ENCODE results near the gene MAD1L1. TPM values are rescaled to one million over a fixed set of nuclear protein-coding genes. Genes with fewer than 3 reads are reported as not detected.

The MAD1L1 gene
- total and polyA plus RNA-seq, 2 donors (not counting 1 experiment from before 2014, with no cell fraction given), result 9.8 to 29.4 TPM

GRCh38 chr7:2048006-2048405 lies 184.7 kb downstream of the MAD1L1 start:
- no peaks in the 10 kb centered on the region for H3K36me3 ChIP-seq (ENCODE audit: control insufficient read depth, insufficient read depth, low read length)
- no peaks in the 10 kb centered on the region for H3K79me2 ChIP-seq (ENCODE audit: control insufficient read depth, insufficient read depth, low read length)
- no peak overlapping the region for H3K4me2 ChIP-seq (ENCODE audit: extremely low read depth, insufficient read depth, low read length)
- no peaks in the 10 kb centered on the region for H3K27me3 ChIP-seq (ENCODE audit: control insufficient read depth, insufficient read depth, low read length)
- H3K27ac ChIP-seq (ENCODE audit: insufficient read depth, low read length), result no peak overlapping the region
- H3K9me3 ChIP-seq (ENCODE audit: control insufficient read depth, insufficient read depth, low read depth, low read length), result no peaks in the 10 kb centered on the region
- no peak for TF ChIP-seq CTCF (conservative IDR thresholded peaks at IDR 0.05 in 1 of 2, IDR thresholded peaks at IDR 0.05 in 1 of 2; ENCODE audit: low read depth in 1 of 2, low read length in 2 of 2)
- no peak for TF ChIP-seq EZH2 (IDR thresholded peaks at IDR 0.05; ENCODE audit: low read length, missing control alignments)
- no peaks in the 10 kb centered on the region for H4K20me1 ChIP-seq (ENCODE audit: control insufficient read depth, extremely low read depth, insufficient read depth, low read length)
- no peak overlapping the region for H2AFZ ChIP-seq (ENCODE audit: low read length)
- H3K4me1 ChIP-seq (ENCODE audit: control insufficient read depth, extremely low read depth, insufficient read depth, low read length), result no peaks in the 10 kb centered on the region
- DNase-seq (ENCODE audit: low read depth in 2 of 2), result no peak
- H3K4me3 ChIP-seq (replicated peaks in 1 of 4; ENCODE audit: control extremely low read depth in 1 of 4, insufficient read depth in 1 of 4, low read depth in 3 of 4, low read length in 4 of 4), result no peak overlapping the region
- no peak overlapping the region for H3K9ac ChIP-seq (ENCODE audit: insufficient read depth, low read length)

GRCh38 chr7:2046581-2047565 lies 185.9 kb downstream of the MAD1L1 start:
- H3K9me3 ChIP-seq (ENCODE audit: control insufficient read depth, insufficient read depth, low read depth, low read length), result no peaks in the 10 kb centered on the region
- no peak overlapping the region for H3K27ac ChIP-seq (ENCODE audit: insufficient read depth, low read length)
- no peaks in the 10 kb centered on the region for H3K27me3 ChIP-seq (ENCODE audit: control insufficient read depth, insufficient read depth, low read length)
- no peak for TF ChIP-seq CTCF (conservative IDR thresholded peaks at IDR 0.05 in 1 of 2, IDR thresholded peaks at IDR 0.05 in 1 of 2; ENCODE audit: low read depth in 1 of 2, low read length in 2 of 2)
- TF ChIP-seq EZH2 (IDR thresholded peaks at IDR 0.05; ENCODE audit: low read length, missing control alignments), result no peak
- H3K4me2 ChIP-seq (ENCODE audit: extremely low read depth, insufficient read depth, low read length), result no peak overlapping the region
- DNase-seq (ENCODE audit: low read depth in 2 of 2), result no peak
- H3K4me3 ChIP-seq (replicated peaks in 1 of 4; ENCODE audit: control extremely low read depth in 1 of 4, insufficient read depth in 1 of 4, low read depth in 3 of 4, low read length in 4 of 4), result no peak overlapping the region
- no peaks in the 10 kb centered on the region for H3K4me1 ChIP-seq (ENCODE audit: control insufficient read depth, extremely low read depth, insufficient read depth, low read length)
- H3K36me3 ChIP-seq (ENCODE audit: control insufficient read depth, insufficient read depth, low read length), result no peaks in the 10 kb centered on the region
- H2AFZ ChIP-seq (ENCODE audit: low read length), result no peak overlapping the region
- H3K79me2 ChIP-seq (ENCODE audit: control insufficient read depth, insufficient read depth, low read length), result no peaks in the 10 kb centered on the region
- H3K9ac ChIP-seq (ENCODE audit: insufficient read depth, low read length), result no peak overlapping the region
- no peaks in the 10 kb centered on the region for H4K20me1 ChIP-seq (ENCODE audit: control insufficient read depth, extremely low read depth, insufficient read depth, low read length)

GRCh38 chr7:2045559-2046405 lies 187.0 kb downstream of the MAD1L1 start:
- Histone ChIP-seq H3K9me3 (ENCODE audit: control insufficient read depth, insufficient read depth, low read depth, low read length) (no peaks in the 10 kb centered on the region), H3K27me3 (ENCODE audit: control insufficient read depth, insufficient read depth, low read length) (no peaks in the 10 kb centered on the region), H3K4me1 (ENCODE audit: control insufficient read depth, extremely low read depth, insufficient read depth, low read length) (no peaks in the 10 kb centered on the region), H3K4me3 (replicated peaks in 1 of 4; ENCODE audit: control extremely low read depth in 1 of 4, insufficient read depth in 1 of 4, low read depth in 3 of 4, low read length in 4 of 4) (no peak overlapping the region), H3K9ac (ENCODE audit: insufficient read depth, low read length) (no peak overlapping the region), H3K36me3 (ENCODE audit: control insufficient read depth, insufficient read depth, low read length) (no peaks in the 10 kb centered on the region), H3K79me2 (ENCODE audit: control insufficient read depth, insufficient read depth, low read length) (no peaks in the 10 kb centered on the region), H3K4me2 (ENCODE audit: extremely low read depth, insufficient read depth, low read length) (no peak overlapping the region), H4K20me1 (ENCODE audit: control insufficient read depth, extremely low read depth, insufficient read depth, low read length) (no peaks in the 10 kb centered on the region), H2AFZ (ENCODE audit: low read length) (no peak overlapping the region), H3K27ac (ENCODE audit: insufficient read depth, low read length) (no peak overlapping the region)
- no peak for DNase-seq (ENCODE audit: low read depth in 2 of 2)
- no peak for TF ChIP-seq CTCF (conservative IDR thresholded peaks at IDR 0.05 in 1 of 2, IDR thresholded peaks at IDR 0.05 in 1 of 2; ENCODE audit: low read depth in 1 of 2, low read length in 2 of 2)
- no peak for TF ChIP-seq EZH2 (IDR thresholded peaks at IDR 0.05; ENCODE audit: low read length, missing control alignments)

Measured in fibroblast of lung (primary cell).